Measurements from ENCODE around the gene OR2A5. TPM values are rescaled to one million over a fixed set of nuclear protein-coding genes. Genes with fewer than 3 reads are reported as not detected.
"Not testable (repeated sequence)": the region's sequence is repeated elsewhere in the genome, so short reads cannot be mapped to it uniquely, and the experiment has no call there.

The OR2A5 gene
- total RNA-seq, 1 donor from 2014 or later, result not detected

DNA sequence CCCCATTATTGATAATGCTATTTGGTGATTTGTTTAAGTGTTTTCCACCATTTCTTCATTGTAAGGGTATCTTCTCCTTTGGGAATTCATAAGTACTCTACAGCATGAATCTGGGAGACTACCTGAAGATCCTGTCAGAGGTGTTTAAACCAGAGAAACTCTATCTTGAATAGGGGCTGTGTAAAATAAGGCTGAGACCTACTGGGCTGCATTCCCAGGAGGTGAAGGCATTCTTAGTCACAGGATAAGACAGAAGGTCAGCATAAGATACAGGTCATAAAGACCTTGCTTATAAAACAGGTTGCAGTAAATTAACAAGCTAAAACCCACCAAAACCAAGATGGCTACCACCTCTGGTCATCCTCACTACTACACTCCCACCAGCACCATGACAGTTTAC is 13.4 kb upstream of the OR2A5 start:
- DNase-seq, result no peak

DNA sequence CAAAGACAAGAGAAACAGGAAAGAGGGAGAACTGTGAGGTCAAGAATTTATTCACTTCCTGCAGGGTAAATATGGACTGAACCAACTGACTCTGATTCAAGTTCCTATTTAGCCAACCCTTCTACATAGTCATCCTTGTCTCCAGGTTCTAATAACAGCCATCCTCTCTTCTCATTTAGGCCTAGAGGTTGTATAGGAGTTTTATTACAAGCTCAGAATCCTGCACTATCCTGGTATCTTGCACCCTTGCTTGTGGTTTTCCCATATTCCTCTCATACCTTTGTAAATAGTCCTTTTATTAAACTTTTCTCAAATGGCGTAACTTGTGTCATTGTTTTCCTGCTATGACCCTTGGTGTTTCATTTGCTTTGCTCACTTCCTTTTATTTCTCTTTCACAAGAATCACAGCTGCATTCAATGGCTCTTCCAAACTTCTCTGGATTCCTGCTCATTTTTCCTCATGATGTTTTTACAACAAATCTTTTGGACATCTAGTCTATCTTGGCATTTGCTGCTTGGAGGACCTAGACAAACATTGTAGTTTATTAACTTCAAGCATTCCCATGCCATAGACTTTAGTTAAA is 12.4 kb upstream of the OR2A5 start:
- DNase-seq, result no peak

DNA sequence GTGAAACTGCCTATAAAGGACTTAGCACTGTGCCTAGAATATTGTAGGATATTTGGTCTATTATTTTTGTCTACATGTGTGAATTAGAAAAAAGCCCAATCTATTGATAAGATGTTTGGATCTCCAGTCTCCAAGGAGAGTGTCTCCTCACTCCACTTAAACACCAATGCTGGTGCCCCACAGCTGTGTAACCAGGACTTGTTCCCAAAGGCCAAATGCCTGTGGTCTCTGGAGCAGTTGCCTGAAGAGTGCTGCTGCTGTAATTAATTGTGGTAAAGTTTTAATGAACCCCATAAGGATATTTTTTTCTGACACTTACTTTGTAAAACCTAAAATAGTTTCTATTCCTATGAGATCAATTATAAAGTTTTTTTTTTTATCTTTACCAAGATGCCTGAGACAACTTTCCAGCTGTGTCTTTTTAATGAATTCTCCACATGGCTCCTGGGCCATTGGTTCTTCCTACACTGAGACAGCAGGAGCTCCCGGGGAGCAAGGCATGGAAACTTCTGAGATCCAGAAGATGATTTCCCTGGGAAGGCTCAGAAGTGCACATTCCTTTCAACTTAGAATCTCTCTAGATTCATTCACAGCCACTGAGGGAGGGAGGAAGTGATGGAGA is 11.2 kb upstream of the OR2A5 start:
- DNase-seq, result no peak

DNA sequence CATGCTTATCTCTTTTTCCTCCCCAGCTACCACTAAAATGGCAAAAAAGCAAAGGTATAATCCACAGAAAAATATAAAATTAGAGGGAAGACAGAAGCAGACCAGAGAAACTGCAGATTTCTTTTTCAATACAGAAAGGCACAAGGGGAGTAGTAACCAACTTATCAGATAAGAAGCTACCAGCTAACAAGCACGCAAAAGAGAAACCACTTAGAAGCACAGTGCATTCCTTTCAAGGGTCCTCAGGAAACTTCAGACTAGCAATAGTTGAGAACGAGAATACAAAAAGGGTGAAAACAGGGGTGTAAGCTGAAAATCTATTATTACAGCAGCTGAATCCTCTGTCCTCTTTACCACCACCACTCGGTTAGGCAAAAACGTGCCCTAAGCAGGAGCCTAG is 9.9 kb upstream of the OR2A5 start:
- DNase-seq, result no peak

DNA sequence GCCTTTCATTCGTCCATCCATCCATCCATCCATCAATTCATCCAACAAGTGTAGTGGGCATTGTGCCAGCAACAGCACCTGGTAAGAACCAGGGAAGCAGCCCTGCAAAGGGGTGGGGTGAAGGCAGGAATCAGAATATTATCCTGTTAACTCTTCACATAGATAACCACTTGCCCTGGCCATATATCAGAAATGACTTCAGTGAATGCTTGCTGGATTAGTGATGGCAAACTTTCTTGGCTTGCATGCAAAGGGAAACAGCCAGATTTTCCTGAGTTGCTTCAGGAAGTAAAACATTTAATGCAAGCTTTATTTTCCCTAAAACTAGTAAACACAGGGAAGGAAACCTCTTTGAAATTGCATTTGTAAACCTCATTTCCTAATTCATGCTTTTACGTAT is 743 bp downstream of the OR2A5 start:
- no peak for DNase-seq

DNA sequence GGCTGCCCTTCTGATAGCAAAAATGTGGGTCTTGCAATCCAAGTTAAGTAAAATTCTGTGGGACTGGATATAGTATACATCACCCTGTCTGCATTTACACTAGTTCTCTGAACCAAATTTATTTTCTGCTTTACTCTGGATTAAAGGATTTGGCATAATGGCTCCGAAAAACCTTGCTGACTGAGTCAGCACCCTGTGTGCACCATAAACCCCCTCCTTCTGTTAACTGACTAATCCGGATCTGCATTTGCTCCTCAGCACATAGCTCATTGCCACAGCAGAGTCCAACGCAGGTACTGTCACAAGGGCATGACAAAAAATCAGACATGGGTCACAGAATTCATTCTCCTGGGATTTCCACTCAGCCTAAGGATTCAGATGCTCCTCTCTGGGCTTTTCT is 1.3 kb downstream of the OR2A5 start:
- DNase-seq, result no peak

DNA sequence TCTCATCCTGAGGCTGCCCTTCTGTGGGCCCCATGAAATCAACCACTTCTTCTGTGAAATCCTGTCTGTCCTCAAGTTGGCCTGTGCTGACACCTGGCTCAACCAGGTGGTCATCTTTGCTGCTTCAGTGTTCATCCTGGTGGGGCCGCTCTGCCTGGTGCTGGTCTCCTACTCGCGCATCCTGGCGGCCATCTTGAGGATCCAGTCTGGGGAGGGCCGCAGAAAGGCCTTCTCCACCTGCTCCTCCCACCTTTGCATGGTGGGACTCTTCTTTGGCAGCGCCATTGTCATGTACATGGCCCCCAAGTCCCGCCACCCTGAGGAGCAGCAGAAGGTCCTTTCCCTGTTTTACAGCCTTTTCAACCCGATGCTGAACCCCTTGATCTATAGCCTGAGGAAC is 2.1 kb downstream of the OR2A5 start:
- not testable (repeated sequence) for DNase-seq

DNA sequence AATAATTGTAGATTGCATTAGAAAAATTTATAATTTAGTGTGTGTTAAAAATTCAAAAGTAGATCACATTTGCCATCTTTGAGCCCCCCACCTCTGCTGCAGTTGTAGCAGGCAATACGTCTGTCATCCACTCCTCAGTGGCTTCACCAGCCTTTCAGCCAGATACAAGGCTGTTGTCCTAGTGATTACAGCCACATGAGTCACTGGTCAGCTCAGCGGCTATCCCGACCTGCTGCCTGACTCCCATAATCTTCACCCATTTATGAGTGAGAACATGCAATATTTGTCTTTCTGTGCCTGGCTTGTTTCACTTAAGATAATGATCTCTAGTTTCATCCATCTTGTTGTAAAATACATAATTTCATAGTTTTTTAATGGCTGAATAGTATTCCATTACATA is 9.2 kb downstream of the OR2A5 start:
- no peak for DNase-seq

DNA sequence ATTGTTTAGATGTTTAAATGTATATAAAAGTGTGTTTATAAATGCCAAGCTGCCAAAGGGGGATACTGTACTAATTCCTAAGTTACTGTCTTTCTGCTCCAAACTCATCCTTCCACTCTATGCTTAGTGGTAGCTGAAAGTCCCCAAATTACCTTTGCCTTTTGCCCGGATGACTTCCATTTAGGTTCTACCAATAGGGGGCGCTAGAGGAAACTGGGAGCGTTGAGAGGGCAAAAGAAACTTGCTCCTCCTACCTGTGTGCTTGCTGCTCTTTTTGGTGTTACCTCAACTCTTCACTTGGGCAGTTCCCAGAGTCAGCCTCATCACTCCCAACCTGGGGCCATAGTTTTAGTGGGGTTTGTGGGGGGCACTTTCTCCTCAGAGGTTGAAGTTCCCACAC is 15.0 kb downstream of the OR2A5 start:
- DNase-seq, result no peak

DNA sequence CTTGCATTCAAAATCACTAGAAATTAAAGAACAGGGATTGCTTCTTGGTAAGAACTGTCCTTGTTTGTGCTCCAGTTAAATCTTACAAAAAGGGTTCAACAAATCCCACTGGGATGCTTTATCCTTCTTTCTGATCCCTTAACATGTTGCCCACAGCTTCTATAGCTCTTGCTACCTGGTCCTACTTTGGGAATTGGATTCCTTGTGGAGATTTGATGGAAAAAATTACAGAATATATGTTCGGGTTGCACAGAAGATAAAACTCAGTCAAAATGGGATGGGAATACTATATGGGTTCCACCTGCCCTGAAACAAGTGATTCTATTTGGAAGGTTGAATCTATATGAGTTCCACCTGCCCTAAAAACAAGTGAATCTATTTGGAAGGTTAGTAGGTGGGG is 20.8 kb downstream of the OR2A5 start, which contains the start of gene OR2A25:
Gene OR2A25 (plus strand): TSS at position 301 of the 400 bp plus-strand sequence. CDS start 4,409 bp downstream, outside the sequence.
- DNase-seq, result no peak

DNA sequence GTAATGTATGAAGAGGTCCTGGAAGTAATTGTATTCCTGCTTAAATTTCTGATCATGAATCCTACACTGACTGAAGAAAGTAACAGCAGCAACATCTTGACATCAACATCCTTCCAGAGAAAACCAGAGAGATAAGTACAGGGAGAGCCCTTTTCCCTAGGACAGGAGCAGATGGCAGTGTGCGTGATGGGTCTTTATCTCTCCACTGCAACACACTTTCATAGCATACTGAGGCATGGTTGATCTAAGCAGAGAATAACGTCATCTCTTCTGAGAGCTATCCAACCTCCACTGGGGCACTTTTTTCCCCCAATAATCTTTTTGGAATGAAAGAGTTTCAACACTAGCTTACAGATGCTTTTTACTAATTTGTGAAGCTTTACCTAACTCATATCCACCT is 21.2 kb downstream of the OR2A5 start:
- DNase-seq, result no peak

DNA sequence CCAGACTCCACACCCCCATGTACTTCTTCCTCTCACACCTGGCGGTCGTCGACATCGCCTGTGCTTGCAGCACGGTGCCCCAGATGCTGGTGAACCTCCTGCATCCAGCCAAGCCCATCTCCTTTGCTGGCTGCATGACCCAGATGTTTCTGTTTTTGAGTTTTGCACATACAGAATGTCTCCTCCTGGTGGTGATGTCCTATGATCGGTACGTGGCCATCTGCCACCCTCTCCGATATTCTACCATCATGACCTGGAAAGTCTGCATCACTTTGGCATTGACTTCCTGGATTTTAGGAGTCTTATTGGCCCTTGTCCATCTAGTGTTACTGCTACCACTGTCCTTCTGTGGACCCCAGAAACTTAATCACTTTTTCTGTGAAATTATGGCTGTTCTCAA is 25.6 kb downstream of the OR2A5 start:
- DNase-seq, result no peak

DNA sequence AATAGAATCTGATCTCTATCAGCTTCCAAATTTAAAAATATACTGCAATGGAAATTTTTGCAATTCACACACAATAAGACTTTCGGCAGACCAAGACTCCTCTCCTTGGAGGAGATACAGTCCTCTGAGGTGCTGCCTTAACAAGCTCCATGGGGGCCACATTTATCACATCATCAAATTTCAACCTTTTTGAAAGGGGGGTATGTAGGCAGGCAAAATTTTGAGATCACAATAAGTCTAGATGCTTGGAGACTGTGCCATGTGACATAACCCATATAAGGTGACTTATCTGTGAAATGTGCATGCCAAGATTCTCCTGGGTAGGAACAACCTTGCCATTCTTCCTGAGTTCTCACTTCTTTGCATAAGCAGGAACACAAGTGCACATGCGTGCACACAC is 37.2 kb downstream of the OR2A5 start, which contains the start of gene OR2A12:
Gene OR2A12 (plus strand): TSS at position 301 of the 400 bp plus-strand sequence. CDS start 8,830 bp downstream, outside the sequence.
- no peak for DNase-seq

DNA sequence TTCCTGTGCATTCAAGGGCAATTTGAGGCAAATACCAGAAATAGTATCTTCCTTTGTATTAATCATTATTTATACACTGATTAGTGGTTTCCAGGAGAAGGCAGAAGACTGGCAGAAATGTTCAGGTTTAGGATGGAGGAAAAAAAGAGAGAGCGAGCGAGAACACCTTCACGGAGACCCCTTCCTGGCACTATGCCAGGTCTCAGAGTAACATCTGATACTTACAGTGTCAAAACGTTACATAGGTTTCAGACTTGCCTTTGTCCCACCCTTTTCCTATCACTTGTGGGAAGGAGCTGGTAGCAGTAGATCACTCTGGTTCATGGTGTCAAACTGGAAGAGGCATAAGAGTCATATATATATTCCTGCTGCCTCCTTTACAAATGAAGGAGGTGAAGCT is 38.0 kb downstream of the OR2A5 start:
- DNase-seq, result no peak

DNA sequence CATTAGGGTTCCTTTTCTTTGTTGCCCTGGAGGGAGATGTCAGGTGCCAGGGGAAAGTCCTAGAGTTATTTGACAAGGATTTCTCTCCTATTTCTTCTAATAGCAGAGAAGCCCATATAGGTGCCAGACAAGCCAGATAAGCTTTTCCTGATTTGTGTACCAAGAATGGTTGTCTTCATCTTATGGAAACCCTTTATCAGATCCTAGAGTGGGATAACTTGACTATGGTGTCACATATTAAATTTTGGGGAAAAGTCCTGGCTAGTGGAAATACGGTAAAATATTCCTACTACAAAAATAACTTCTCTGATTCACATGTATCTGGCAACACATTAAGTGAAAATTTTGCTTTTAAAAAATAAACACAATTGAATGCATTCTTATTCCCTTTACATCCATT is 38.5 kb downstream of the OR2A5 start:
- no peak for DNase-seq

DNA sequence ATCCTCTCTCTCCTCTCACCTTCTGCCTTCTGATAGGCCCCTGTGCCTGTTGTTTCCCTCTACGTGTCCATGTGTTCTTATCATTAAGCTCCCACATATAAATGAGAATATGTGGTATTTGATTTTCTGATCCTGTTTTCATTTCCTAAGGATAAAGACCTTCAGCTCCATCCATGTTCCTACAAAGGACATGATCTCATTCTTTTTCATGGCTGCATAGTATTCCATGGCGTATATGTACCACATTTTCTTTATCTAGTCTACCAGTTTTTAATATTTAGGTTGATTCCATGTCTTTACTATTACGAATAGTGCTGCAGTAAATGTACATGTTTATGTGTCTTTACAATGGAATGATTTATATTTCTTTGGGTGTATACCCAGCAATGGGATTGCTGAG is 41.9 kb downstream of the OR2A5 start:
- DNase-seq, result no peak

DNA sequence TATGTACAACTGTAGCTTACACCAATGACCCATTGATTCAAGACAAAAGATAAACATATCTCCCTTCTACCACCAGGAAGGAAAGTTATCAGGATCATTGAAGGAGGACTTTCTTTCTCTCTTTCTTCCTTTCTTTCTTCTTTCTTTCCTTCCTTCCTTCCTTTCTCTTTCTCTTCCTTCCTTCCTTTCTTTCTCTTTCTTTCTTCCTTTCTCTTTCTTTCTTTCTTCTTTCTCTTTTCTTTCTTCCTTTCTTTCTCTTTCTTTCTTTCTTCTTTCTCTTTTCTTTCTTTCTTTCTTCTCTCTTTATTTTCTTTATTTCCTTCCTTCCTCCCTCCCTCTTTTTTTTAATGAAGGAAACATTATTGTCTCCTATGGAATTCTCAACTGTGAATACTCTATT is 50.0 kb downstream of the OR2A5 start:
- no peak for DNase-seq

DNA sequence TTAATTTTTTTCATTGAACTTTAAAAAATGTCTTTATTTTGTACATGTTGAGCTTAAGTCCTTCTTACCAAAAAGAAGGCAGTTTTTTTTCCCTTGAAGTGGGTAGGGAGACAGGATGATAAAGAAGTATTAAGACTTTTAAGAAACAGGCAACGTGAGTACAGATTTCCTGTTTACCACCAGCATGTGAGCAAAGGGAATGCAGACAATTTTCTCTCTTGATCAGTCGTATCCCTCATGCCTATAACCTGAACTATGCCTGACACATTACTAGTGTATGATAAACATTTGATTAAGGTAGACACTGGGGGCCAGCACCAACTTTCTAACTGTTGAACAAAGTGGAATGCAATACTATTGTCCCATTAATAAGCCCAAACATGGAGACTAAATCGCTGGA is 51.9 kb downstream of the OR2A5 start:
- no peak for DNase-seq

DNA sequence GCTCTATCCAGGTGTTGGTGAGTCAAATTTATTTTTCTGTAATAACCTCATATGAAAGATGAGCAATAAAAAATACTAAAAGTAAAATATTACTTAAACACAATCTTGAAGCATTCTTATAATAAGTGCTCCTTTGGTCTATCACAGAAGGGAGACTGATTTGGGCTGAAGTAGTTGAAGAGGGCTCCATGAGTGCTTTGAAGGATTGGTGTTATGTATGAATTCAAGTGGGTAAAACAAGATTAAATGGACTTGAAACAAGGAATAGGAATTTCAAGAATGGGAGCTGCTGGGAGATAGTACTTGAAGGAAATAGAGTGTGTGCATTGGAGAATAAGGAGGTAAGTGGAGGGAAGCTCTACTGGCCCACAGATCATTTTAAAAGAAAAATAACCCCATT is 53.3 kb downstream of the OR2A5 start:
- DNase-seq, result no peak

DNA sequence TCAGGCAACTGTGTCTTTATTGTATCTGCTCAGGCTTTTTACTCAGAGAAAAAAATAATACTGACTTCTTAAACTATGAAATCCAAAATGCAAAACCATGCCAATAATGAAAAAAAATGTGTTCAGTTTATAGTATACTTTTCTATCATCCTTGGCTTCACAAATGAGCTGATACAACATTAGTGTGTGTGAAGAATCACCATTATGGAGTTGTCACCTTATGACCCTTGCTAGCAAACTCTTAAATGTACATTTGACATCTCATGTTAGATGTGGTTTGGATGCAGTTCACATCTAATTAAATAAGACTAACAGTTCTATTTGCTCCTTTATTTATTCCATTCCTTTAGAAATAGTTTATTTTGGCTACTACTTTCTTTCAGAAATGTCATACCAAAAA is 56.5 kb downstream of the OR2A5 start:
- no peak for DNase-seq
